ENCODE results near the gene SHC3. TPM values are rescaled to one million over a fixed set of nuclear protein-coding genes. Genes with fewer than 3 reads are reported as not detected.

The SHC3 gene
- total RNA-seq, 4 donors from 2014 or later: 2.3 to 4.9 (median 4.8) TPM

DNA sequence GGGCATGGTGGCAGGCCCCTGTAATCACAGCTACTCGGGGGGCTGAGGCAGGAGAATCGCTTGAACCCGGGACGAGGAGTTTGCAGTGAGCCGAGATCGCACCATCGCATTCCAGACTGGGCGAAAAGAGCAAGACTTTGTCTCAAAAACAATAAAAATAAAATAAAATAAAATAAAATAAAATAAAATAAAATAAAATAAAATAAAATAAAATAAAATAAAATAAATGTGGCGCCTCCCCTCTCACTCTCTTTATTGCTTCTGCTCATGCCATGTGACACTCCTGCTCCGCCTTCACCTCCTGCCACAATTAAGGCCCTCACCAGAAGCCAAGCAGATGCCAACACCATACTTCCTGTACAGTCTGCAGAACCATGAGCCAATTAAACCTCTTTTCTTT, 3.8 kb upstream of the SHC3 start:
- H3K4me3 ChIP-seq: no peak overlapping the region
- ATAC-seq: no peak
- H3K9me3 ChIP-seq: no peaks in the 10 kb centered on the region
- no peaks in the 10 kb centered on the region for H3K36me3 ChIP-seq
- peaks cover 40% of the 10 kb centered on the region for H3K27me3 ChIP-seq
- TF ChIP-seq POLR2A (IDR thresholded peaks at IDR 0.05): no peak
- TF ChIP-seq EP300 (IDR thresholded peaks at IDR 0.05): no peak
- TF ChIP-seq POLR2AphosphoS5 (IDR thresholded peaks at IDR 0.05): no peak
- TF ChIP-seq CTCF (IDR thresholded peaks at IDR 0.05): no peak
- 87 to 97% methylated on average over 6 to 7 of the region's 10 CpGs for whole genome bisulfite sequencing, 2 donors (ENCODE audit: low coverage in 1 of 2)
- no peak overlapping the region for H3K27ac ChIP-seq
- peaks cover 0 to 35% (median 15%) of the 10 kb centered on the region in 3 donors for H3K4me1 ChIP-seq

DNA sequence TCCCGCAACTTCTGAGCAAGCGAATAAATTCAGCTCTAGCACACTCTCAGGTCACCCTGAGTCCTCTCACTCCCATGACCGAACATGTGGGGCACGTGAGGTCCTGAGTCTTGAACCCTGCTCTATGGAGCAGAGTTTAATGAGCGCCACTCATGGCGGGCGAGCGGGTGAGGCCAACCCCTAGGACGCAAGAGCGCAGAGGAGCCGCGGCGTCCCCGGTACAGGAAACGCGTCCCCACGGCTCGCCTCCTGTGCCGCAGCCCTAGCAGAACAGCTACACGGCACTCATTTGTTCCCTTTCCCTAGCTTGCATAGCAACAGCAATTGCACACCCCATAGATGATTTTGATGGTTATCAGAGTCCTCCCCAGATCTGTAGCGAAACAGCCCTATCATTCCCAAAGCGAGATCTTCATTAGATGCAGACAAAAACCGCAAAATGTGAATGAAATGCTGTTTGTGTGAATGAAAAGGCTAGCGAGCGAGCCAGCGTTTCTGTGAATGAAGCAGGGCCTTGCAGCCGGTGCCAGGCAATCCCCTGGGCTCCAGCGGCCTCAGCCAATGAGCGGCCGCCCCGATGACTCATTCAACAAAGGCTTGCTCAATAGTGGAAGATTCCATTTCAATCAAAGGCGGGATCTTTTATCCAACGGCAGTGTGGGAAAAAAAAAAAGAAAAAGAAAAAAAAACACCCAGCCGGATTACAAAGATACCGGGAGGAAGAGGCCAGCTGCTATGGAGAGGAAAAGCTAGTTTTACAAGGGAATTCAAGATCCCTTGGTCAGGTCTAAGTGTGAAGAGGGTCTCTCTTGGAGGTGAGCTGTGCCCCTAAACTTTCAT, 1.5 kb upstream of the SHC3 start:
- H3K27me3 ChIP-seq: peaks cover 58% of the 10 kb centered on the region
- no peaks in the 10 kb centered on the region for H3K9me3 ChIP-seq
- peak; percentile 94 for ATAC-seq
- H3K4me1 ChIP-seq: peaks cover 0 to 40% (median 15%) of the 10 kb centered on the region in 3 donors
- peak overlapping the region; percentile 16 to 44 for H3K4me3 ChIP-seq
- no peaks in the 10 kb centered on the region for H3K36me3 ChIP-seq
- H3K27ac ChIP-seq: peak overlapping the region in 3 of 4 donors; percentile 72 to 73 (median 73)
- peak; percentile 54 for TF ChIP-seq POLR2AphosphoS5 (IDR thresholded peaks at IDR 0.05)
- no peak for TF ChIP-seq CTCF (IDR thresholded peaks at IDR 0.05)
- no peak for TF ChIP-seq POLR2A (IDR thresholded peaks at IDR 0.05)
- no peak for TF ChIP-seq EP300 (IDR thresholded peaks at IDR 0.05)
- WGBS, 2 donors (ENCODE audit: low coverage in 1 of 2): 0 to 4% methylated on average over 12 to 16 of the region's 35 CpGs

DNA sequence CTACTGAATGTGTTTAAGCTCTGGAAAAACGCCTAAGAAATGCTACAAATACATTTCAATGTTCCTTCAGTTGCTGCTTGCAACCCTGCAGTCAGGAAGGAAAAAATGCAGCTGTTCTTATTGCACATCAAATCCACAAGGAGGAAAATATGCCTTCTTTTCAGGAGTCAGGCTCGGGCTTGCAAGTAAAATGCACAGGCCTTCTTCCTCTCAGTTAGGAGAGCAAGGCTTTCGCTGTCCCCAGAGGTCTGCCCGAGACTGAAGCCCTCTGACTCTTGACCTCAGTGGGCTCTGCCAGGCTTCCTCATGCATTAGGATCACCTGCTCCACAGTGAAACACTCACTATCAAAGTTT, 899 bp upstream of the SHC3 start:
- 6 to 30% methylated on average over 3 of the region's 4 CpGs for WGBS, 2 donors (ENCODE audit: low coverage in 1 of 2)
- Histone ChIP-seq H3K4me3 (peak overlapping the region; percentile 16 to 44), H3K27me3 (peaks cover 58% of the 10 kb centered on the region), H3K27ac (peak overlapping the region in 3 of 4 donors; percentile 72 to 73 (median 73)), H3K9me3 (no peaks in the 10 kb centered on the region), H3K36me3 (no peaks in the 10 kb centered on the region), H3K4me1 (peaks cover 0 to 40% (median 15%) of the 10 kb centered on the region in 3 donors)
- peak; percentile 1 for ATAC-seq
- TF ChIP-seq POLR2A (IDR thresholded peaks at IDR 0.05) (no peak), CTCF (IDR thresholded peaks at IDR 0.05) (no peak), EP300 (IDR thresholded peaks at IDR 0.05) (no peak), POLR2AphosphoS5 (IDR thresholded peaks at IDR 0.05) (no peak)

DNA sequence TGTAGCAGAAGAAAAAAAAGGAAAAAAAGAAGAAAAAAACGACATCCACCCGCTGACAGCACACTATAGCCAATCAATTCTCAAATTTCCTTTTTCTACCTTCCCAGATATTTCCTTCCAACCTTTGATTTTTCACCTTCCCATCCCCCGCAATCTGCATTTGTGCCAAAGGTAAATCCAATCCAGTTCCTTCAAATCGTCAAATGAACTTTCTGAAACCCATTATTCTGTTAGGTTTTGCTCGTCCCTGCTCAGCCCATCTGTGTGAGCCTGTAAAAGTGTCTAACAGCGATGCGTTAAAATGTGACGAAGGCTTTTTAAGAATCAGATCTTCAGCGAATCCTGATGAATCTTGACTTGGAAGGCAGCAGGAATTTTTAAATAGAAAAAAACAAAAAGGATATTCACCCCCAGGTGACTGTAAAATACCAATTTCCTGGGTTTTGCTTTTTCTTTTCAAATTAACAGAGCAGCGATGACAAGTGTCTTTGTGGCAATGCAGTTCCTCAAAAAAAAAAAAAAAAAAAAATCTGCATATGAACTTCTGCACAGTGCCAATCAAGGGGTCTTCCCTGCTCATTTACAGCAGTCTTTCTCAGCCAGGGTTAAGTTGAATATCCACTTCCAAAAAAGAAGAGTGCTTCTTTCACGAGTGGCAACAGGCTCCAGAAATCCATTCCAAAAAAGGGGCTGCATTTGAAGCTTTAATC, 367 bp upstream of the SHC3 start:
- Histone ChIP-seq H3K4me3 (peak overlapping the region in 1 of 2 donors; percentile 51), H3K4me1 (peaks cover 0 to 40% (median 15%) of the 10 kb centered on the region in 3 donors), H3K9me3 (no peaks in the 10 kb centered on the region), H3K27me3 (peaks cover 59% of the 10 kb centered on the region), H3K27ac (peak overlapping the region in 2 of 4 donors; percentile 35 to 61), H3K36me3 (no peaks in the 10 kb centered on the region)
- ATAC-seq: no peak
- TF ChIP-seq EP300 (IDR thresholded peaks at IDR 0.05) (no peak), POLR2A (IDR thresholded peaks at IDR 0.05) (no peak), POLR2AphosphoS5 (IDR thresholded peaks at IDR 0.05) (no peak), CTCF (IDR thresholded peaks at IDR 0.05) (no peak)
- 52 to 60% methylated on average over 8 to 11 of the region's 11 CpGs for WGBS, 2 donors (ENCODE audit: low coverage in 1 of 2)

All from gastroesophageal sphincter (tissue), 4 donors.